ENCODE measurements around the gene MSI2.

DNA sequence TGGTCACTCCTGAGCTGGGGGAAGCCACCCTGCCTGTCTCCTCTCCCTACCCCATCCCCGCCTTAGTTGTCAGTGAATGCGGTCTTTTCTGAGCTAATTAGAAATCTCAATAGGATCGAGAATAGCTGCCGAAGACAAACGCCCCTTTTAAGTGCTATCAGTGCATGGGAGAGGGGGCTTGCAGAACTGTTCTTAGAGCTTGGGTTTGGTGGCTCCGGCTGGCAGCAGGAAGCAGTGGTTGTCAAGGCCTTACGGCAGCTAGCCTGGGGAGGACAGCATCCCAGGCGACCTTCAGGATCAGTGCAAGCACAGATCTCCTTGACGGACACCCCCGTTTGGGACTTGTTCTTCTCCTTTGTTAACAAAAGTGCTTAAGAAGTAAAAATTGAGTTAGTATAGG is 293.7 kb downstream of the MSI2 start:
- no peak for TF ChIP-seq YY1 (IDR thresholded peaks at IDR 0.05; ENCODE audit: insufficient read depth, insufficient read length)
- no peak for TF ChIP-seq ZNF274 (IDR thresholded peaks at IDR 0.05; ENCODE audit: low read depth, low read length)
- no peak for TF ChIP-seq SUZ12 (IDR thresholded peaks at IDR 0.05; ENCODE audit: extremely low read depth, insufficient read depth, insufficient read length)
